Measurements from ENCODE around the gene MAP6. TPM values are rescaled to one million over a fixed set of nuclear protein-coding genes. Genes with fewer than 3 reads are reported as not detected.

Gene MAP6
- total and polyA plus RNA-seq, 2 of the 13 experiments (the other 11 are each of a cell fraction or from before 2014, with no cell fraction given) = 0.04 TPM; not detected in 1

DNA sequence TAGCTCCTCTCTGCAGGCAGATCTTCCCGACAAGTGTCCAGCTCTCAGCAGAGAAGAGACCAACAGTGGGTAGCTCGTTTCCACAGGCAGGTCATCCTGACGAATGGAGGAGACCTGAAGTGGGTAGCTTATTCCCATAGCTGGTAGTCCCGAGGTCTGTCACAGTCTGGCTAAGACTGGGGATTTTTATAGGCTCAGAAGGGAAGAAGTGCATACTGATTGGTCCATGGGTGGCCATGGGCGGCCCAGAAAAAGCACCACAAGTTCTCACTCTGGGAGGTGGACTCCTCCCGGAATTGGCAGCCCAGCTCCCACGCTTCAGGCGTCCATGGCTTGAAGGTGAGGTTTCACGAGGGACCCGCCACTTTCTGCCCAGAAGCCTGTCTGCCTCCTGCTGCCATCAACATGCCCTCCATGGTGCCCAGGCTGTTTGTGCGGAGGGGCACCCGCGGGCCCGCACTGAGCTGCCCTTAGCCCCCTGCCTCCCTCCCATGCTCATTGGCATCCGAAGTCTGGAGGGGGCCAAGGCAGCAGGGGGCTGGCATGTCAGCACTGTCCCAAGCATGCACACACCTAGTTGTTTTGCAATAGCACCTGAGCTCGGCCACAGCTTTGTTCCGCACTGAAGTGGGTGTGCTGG, 9.9 kb upstream of the MAP6 start (continued):
- TF ChIP-seq, protein P1, sequence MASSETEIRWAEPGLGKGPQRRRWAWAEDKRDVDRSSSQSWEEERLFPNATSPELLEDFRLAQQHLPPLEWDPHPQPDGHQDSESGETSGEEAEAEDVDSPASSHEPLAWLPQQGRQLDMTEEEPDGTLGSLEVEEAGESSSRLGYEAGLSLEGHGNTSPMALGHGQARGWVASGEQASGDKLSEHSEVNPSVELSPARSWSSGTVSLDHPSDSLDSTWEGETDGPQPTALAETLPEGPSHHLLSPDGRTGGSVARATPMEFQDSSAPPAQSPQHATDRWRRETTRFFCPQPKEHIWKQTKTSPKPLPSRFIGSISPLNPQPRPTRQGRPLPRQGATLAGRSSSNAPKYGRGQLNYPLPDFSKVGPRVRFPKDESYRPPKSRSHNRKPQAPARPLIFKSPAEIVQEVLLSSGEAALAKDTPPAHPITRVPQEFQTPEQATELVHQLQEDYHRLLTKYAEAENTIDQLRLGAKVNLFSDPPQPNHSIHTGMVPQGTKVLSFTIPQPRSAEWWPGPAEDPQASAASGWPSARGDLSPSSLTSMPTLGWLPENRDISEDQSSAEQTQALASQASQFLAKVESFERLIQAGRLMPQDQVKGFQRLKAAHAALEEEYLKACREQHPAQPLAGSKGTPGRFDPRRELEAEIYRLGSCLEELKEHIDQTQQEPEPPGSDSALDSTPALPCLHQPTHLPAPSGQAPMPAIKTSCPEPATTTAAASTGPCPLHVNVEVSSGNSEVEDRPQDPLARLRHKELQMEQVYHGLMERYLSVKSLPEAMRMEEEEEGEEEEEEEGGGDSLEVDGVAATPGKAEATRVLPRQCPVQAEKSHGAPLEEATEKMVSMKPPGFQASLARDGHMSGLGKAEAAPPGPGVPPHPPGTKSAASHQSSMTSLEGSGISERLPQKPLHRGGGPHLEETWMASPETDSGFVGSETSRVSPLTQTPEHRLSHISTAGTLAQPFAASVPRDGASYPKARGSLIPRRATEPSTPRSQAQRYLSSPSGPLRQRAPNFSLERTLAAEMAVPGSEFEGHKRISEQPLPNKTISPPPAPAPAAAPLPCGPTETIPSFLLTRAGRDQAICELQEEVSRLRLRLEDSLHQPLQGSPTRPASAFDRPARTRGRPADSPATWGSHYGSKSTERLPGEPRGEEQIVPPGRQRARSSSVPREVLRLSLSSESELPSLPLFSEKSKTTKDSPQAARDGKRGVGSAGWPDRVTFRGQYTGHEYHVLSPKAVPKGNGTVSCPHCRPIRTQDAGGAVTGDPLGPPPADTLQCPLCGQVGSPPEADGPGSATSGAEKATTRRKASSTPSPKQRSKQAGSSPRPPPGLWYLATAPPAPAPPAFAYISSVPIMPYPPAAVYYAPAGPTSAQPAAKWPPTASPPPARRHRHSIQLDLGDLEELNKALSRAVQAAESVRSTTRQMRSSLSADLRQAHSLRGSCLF (CRISPR knock-in tag; IDR thresholded peaks at IDR 0.05; ENCODE audit: borderline replicate concordance) = no peak
- TF ChIP-seq SP5 (CRISPR knock-in tag; IDR thresholded peaks at IDR 0.05; ENCODE audit: borderline replicate concordance, low read depth) = no peak
- TF ChIP-seq ESRRA (CRISPR knock-in tag; IDR thresholded peaks at IDR 0.05; ENCODE audit: low read depth) = no peak
- TF ChIP-seq, protein P2, sequence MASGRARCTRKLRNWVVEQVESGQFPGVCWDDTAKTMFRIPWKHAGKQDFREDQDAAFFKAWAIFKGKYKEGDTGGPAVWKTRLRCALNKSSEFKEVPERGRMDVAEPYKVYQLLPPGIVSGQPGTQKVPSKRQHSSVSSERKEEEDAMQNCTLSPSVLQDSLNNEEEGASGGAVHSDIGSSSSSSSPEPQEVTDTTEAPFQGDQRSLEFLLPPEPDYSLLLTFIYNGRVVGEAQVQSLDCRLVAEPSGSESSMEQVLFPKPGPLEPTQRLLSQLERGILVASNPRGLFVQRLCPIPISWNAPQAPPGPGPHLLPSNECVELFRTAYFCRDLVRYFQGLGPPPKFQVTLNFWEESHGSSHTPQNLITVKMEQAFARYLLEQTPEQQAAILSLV (CRISPR knock-in tag; IDR thresholded peaks at IDR 0.05; ENCODE audit: borderline replicate concordance) = no peak
- no peak for TF ChIP-seq HCFC1 (IDR thresholded peaks at IDR 0.05; ENCODE audit: low read depth, low read length)
- TF ChIP-seq, protein P3, sequence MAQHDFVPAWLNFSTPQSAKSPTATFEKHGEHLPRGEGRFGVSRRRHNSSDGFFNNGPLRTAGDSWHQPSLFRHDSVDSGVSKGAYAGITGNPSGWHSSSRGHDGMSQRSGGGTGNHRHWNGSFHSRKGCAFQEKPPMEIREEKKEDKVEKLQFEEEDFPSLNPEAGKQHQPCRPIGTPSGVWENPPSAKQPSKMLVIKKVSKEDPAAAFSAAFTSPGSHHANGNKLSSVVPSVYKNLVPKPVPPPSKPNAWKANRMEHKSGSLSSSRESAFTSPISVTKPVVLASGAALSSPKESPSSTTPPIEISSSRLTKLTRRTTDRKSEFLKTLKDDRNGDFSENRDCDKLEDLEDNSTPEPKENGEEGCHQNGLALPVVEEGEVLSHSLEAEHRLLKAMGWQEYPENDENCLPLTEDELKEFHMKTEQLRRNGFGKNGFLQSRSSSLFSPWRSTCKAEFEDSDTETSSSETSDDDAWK (CRISPR knock-in tag; IDR thresholded peaks at IDR 0.05) = no peak
- TF ChIP-seq TBX2 (CRISPR knock-in tag; IDR thresholded peaks at IDR 0.05; ENCODE audit: borderline replicate concordance) = no peak
- TF ChIP-seq, protein P4, sequence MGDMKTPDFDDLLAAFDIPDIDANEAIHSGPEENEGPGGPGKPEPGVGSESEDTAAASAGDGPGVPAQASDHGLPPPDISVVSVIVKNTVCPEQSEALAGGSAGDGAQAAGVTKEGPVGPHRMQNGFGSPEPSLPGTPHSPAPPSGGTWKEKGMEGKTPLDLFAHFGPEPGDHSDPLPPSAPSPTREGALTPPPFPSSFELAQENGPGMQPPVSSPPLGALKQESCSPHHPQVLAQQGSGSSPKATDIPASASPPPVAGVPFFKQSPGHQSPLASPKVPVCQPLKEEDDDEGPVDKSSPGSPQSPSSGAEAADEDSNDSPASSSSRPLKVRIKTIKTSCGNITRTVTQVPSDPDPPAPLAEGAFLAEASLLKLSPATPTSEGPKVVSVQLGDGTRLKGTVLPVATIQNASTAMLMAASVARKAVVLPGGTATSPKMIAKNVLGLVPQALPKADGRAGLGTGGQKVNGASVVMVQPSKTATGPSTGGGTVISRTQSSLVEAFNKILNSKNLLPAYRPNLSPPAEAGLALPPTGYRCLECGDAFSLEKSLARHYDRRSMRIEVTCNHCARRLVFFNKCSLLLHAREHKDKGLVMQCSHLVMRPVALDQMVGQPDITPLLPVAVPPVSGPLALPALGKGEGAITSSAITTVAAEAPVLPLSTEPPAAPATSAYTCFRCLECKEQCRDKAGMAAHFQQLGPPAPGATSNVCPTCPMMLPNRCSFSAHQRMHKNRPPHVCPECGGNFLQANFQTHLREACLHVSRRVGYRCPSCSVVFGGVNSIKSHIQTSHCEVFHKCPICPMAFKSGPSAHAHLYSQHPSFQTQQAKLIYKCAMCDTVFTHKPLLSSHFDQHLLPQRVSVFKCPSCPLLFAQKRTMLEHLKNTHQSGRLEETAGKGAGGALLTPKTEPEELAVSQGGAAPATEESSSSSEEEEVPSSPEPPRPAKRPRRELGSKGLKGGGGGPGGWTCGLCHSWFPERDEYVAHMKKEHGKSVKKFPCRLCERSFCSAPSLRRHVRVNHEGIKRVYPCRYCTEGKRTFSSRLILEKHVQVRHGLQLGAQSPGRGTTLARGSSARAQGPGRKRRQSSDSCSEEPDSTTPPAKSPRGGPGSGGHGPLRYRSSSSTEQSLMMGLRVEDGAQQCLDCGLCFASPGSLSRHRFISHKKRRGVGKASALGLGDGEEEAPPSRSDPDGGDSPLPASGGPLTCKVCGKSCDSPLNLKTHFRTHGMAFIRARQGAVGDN (CRISPR knock-in tag; IDR thresholded peaks at IDR 0.05) = no peak
- no peak for TF ChIP-seq HDAC2 (CRISPR knock-in tag; IDR thresholded peaks at IDR 0.05)
- TF ChIP-seq NFE2 (CRISPR knock-in tag; IDR thresholded peaks at IDR 0.05) = no peak
- no peak for TF ChIP-seq POGZ (CRISPR knock-in tag; IDR thresholded peaks at IDR 0.05)
- TF ChIP-seq, protein P5, sequence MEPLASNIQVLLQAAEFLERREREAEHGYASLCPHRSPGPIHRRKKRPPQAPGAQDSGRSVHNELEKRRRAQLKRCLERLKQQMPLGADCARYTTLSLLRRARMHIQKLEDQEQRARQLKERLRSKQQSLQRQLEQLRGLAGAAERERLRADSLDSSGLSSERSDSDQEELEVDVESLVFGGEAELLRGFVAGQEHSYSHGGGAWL (CRISPR knock-in tag; IDR thresholded peaks at IDR 0.05) = no peak
- TF ChIP-seq, protein P6, sequence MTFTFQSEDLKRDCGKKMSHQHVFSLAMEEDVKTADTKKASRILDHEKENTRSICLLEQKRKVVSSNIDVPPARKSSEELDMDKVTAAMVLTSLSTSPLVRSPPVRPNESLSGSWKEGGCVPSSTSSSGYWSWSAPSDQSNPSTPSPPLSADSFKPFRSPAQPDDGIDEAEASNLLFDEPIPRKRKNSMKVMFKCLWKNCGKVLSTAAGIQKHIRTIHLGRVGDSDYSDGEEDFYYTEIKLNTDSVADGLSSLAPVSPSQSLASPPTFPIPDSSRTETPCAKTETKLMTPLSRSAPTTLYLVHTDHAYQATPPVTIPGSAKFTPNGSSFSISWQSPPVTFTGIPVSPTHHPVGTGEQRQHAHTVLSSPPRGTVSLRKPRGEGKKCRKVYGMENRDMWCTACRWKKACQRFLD (CRISPR knock-in tag; IDR thresholded peaks at IDR 0.05; ENCODE audit: borderline replicate concordance) = no peak
